Measurements from ENCODE around the gene MAP3K12.

GRCh38 chr12:53474819-53475218 lies 24.4 kb downstream of the MAP3K12 start:
- TF ChIP-seq CTCF (IDR thresholded peaks at IDR 0.05) (no peak), POLR2A (IDR thresholded peaks at IDR 0.05) (no peak), POLR2AphosphoS5 (IDR thresholded peaks at IDR 0.05) (no peak)
